ENCODE results near the gene ODF2. TPM values are rescaled to one million over a fixed set of nuclear protein-coding genes. Genes with fewer than 3 reads are reported as not detected.
"Not testable (repeated sequence)": the region's sequence is repeated elsewhere in the genome, so short reads cannot be mapped to it uniquely, and the experiment has no call there.

ODF2 gene
- 37.1 and 39.8 TPM in 2 replicates for total RNA-seq (2014; rRNA removed; shearing (Covaris generic))
- polyA plus RNA-seq (2015; cell fraction: cytosol; rRNA removed): 32.2 and 38.0 TPM in 2 replicates
- 104 and 112 TPM in 2 replicates for polyA plus RNA-seq (2015; cell fraction: nucleus; rRNA removed)

DNA sequence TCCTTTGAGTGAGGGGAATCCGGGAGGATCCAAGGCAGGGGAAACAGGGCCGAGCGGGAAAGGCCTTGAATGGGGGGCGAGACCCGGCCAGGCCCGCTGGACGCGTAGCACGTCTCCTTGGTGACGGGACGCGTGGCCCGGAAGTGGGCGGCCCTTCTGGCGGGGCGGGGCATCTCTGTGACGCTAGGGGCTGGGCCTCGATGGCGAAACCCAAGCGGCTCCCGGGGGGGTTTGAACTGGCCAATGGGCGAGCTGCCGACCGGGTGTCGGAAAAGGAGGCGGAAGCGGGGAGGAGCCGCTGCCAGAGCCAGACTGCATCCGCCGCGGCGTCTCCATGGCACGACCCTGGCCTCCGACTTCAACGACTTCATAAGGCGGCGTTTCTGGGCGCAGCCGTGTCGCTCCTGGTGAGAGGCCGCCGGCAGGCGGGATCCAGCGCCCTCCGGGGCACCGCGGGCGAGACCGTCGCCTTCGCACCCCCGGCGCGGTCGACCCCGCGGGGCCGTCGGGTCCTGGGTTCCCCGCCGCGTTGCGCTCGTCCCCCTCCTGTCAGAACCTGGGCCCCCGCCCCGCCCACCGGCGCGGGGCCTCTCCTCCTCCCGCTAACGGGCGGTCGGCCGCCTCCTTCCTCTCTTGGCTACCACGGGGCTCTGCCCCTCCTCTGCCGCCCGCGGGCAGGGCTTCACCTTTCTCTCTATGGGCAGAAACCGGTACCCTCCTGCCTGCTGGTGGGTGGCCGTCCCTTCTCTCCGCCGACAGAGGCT, at the start of gene ODF2:
Gene ODF2, plus strand, starts transcription at position 158 of the 764 bp plus-strand sequence. Its CDS starts 86 bp downstream, at position 244.
- DNase-seq (ENCODE audit: low read depth): peak; percentile 96

DNA sequence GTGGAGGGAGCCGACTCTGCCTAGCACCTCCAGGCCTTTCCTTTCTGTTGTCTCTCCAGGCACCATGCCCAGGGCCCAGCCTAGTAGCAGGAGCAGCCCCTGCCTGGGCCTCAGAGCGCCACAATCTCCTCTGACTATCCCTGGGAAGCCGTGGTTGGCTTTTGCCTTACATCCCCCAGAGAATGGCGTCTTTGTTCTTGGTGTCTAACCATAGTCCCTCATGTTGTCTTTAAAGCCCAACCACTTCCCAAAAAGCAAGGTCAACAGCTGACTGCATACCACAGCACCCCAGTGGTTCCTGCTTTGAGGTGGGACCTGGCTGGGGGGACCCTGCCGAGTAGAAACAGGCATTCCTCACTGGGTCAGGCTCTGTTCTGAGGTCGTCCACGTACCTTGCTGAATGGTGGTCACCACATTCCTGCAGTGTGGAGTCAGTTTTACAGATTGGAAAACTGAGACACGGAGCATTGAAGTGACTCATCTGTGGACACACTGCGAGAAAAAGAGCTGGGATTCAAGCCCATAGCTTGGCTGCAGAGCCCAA, 48.9 kb upstream of the ODF2 start:
- DNase-seq (ENCODE audit: low read depth): peak; percentile 84

DNA sequence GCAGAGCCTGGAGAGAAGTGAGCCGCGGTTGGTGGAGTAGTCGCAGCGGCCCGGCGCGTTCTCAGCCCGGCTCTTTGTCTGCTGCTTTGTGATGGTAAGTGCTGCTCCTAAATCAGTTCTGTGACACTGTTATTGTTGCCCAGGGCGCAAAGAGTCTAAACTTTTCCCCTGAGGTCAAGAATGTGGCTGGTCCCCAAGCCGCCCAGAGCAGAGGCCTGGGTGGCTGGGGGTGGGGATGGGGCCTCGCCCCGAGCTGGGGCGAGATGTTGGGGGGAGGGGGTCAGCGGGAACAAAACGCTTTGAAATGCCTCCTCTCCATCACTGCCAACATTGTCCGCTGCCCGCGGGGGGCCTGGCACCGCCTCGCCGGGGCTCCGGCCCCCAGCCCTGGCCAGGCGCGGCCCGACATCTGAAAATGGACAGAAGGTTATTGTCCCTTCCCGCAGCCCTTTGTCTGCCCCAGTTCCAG, 46.8 kb upstream of the ODF2 start:
- no peak for DNase-seq (ENCODE audit: low read depth)

DNA sequence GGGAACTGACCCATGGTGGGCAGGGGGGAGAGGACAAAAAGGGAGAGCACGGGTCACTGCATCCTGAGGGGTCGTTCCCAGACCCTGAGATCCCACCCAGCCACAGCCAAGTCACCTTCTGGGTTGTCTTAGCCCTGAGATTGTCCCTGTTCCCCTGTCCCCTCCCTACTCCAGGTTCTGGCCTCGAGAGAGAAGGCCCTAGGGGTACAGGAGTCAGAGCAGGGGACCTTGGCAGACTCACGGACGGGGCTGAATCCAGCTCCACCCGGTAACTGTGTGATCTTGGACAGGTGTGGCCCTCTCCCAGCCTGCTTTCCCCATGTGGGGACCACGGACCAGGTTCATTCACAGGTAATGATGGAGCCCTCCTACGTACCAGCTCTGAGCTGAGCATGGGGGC, 46.4 kb upstream of the ODF2 start:
- DNase-seq (ENCODE audit: low read depth): no peak

DNA sequence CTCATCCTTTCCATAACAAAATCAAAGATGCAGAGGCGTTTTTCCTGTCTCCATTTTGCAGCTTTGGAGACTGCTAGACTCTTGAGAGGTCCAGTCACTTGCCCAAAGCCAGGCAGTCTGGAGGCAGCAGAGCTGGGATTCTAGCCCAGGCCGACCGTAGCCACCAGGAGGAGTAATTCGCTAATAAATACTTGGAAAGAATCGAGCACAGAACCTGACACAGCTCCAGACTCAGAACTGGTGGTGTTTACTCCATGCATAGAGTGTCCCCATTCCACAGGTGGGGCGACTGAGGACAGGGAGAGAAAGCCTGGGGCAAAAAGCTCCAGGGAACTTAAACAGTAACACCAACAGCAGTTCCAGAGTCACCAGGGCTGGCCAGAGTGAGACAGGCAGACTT, 45.8 kb upstream of the ODF2 start:
- DNase-seq (ENCODE audit: low read depth): peak; percentile 45

DNA sequence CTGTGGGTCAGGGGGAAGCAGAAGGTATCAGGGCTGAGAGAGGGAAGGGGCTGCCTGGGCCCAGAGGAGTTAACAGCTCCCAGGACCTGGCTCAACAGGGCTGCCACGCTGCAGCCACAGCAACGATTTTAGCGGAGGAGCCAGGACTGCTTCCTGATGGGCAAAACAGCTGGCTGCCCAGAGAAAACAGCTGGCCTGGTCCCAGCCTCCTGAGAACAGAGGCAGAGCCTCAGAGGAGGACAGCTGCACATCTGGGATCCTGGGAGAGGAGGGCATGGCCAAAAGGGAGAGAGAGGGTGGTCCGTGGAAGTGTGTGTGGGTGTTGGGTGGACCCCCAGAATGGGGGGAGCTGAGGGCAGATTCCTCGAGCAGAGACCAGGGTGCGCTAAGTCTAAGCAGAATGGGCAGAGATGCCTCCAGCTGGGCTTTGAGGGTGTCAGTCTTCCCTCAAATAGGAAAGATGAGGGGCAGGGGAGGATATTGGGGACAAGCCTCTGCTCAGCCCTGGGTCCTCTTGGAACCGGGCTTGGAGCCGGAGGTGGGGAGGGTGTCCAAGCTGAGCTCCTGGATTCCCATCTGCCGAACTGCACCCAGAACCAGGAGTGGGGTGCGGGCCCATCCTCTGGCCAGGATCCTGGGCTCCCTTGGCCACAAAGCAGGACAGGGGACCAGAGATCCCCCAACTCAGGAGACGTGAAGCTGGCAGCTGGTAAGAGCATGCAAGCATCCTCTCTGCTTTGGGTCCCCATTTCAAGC, 44.3 kb upstream of the ODF2 start:
- DNase-seq (ENCODE audit: low read depth): no peak

DNA sequence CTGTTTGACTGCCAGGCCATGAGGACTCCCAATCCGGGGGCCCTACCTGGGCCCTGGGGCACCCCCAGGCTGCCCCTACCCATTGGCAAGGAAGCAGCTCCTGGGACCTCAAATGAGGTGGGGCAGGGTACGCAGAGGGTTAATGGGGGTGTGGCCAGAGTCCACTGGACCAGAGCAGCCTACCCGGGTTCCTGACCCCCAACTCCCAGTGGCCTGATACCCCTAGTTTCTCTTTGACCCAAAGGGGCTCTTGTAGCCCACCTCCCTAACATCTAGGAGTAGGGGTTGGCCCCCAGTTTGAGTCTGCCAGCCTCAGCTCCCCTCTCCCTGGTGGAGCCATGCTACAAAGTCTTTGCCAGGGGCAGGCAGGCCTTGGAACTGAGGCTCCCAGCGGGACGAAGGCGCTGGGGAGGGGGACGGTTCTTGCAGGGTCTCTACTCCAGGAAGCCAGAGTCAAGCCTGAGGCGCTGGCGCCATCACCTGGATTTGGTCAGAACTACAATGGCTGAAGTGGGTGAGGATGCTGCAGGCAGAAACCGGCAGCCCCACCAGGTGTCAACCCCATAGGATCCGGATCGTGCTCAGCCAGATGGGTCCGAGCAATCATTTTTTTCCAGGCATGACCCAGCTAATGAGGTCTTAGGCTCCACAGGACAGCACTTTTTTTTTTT, 43.6 kb upstream of the ODF2 start:
- peak; percentile 44 for DNase-seq (ENCODE audit: low read depth)

DNA sequence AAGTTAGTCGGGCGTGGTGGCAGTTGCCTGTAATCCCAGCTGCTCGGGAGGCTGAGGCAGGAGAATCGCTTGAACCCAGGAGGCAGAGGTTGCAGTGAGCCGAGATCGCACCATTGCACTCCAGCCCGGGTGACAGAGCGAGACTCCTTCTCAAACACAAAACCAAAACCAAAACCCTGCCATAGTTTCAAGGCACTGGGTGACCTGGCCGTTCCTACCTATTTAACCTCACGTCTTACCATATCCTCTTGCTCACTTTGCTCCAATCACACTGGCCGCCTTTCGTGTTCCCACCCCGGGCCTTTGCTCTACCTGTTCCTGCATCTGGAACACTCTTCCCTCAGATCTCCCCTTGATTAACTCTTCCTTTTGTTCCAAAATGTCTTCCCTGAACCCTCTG, 42.1 kb upstream of the ODF2 start:
- not testable (repeated sequence) for DNase-seq (ENCODE audit: low read depth)

DNA sequence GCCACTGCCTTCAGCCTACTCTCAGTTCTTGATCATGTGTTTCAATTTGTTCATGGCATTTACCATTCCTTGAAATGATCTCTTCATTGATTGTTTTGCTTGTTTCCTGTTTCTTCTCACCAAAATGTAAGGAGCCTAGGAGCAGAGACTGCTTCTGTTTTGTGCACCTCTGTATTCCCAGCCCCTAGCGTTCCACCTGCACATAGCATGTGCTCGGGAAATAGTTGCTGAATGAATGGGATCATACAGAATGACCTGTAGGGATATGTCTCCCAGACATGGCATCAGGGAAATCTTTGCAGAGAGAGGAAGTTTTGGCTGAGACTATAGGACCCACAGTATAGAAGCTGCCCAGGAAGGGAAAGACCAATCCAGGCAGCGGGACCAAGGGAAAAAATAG, 41.3 kb upstream of the ODF2 start:
- peak; percentile 35 for DNase-seq (ENCODE audit: low read depth)

DNA sequence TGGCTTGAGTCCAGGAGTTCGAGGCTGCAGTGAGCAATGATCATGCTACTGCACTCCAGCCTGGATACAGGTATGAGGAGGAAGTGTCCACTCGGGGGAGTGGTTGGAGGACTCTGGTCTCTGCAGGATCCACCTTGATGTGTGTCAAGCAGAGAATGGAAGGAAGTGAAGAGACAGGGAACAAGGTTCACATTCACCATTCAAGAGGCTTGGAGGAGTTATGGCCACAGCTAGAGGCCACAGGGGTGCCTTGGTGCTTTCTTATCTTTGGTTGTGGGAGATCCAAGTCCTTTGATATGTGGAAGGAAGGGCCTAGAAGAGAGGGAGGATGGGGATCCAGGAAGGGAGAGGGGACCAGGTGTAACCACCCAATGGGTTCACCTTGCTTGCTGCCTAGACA, 40.5 kb upstream of the ODF2 start:
- DNase-seq (ENCODE audit: low read depth): no peak

DNA sequence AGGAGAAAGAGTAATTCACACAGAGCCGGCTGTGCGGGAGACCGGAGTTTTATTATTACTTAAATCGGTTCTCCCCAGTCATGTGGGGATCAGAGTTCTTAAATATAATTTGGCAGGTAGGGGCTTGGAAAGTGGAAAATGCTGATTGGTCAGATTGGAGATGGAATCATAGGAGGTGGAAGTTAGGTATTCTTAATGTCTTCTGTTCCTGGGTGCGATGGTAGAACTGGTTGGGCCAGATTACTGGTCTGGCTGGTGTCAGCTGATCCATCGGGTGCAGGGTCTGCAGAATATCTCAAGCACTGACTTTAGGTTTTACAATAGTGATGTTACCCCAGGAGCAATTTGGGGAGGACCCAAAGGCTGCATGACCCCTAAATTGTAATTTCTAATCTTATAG, 39.8 kb upstream of the ODF2 start:
- DNase-seq (ENCODE audit: low read depth): no peak

DNA sequence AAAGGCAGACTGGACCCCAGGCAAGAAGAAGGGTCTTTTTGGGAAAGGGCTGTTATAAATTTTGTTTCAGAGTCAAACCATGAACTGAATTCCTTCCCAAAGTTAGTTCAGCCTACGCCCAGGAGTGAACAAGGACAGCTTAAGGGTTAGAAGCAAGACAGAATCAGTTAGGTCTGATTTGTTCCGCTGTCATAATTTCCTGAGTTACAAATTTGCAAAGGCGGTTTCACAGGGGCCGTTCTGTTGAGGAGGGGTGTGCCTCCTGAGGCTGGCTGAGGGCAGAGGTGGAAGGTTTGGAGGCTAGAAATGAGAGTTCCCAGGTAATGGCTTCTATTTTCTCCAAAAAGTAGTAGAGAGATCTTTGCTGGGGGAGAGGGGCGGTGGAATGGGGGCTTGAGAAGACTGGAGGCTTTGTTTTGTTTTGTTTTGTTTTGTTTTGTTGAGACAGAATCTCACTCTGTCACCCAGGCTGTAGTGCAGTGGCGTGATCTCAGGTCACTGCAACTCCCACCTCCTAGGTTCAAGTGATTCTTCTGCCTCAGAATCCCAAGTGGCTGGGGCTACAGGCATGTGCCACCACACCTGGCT, 39.3 kb upstream of the ODF2 start:
- no peak for DNase-seq (ENCODE audit: low read depth)

DNA sequence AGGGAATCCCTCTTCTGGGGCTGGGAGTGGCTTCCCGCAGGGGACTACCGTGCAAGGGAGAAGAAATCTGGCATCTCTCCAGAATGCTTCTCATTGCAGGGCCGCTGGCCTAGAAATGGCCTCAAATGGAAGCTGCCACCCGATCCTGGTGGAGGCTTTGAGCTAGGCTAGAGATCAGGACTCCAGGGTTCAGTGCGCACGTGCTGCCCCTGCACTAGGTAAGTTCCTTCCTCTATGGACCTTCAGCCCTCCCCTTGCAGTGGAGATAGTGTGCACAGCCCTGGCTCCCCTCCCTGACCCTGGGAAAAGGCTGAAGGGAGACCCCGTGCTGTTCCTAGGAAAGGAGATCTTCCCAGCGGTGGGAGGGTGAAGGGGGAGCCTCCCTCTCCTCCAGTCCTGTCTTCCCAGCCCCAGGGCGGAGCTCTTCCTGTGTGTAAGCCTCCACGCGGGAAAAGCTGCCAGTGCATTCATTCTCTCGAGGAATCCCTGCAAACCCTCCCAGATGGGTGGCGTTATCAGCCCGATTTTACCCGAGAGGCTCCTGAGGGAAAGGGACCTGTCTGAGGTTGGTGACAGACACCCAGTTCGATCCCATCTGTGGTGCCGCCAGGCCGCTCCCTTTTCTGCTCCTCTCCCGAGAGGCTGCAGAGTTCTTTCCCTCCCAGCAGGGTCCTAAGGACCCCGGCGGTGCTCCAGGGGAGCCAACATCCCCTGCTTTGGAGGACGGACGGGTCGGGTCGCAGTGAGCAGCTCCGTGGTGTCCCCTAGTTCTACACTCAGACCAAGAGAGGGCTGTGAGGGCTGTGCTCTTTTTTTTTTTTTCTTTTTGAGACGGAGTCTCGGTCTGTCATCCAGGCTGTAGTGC, 36.5 kb upstream of the ODF2 start:
- DNase-seq (ENCODE audit: low read depth): no peak

DNA sequence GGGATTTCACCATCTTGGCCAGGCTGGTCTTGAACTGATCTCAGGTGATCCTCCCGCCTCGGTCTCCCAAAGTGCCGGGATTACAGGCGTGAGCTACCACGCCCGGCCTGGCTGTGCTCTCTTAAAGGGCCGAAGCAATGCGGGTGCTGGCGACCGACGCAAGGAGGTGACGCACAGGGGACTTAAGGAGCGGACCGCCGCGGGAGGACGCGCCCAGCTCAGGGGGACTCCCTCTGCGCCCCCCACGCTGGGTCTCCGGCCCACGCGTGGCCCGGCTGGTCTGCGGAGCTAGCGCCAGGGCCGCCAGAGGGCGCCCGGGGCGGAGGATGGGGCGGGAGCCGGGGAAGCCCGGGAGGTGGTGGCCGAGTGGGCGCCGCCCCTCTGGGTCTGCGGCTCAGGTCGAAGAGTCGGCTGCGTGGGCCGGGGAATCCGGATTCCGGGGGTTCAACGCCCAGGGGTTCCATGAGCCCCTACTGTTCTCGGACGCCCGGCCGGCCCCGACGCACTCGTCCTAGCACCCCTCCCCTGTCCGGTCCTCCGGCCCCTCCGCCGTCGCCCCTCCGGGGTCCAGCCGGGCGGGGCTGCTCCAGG, 35.7 kb upstream of the ODF2 start:
- DNase-seq (ENCODE audit: low read depth): peak; percentile 63

DNA sequence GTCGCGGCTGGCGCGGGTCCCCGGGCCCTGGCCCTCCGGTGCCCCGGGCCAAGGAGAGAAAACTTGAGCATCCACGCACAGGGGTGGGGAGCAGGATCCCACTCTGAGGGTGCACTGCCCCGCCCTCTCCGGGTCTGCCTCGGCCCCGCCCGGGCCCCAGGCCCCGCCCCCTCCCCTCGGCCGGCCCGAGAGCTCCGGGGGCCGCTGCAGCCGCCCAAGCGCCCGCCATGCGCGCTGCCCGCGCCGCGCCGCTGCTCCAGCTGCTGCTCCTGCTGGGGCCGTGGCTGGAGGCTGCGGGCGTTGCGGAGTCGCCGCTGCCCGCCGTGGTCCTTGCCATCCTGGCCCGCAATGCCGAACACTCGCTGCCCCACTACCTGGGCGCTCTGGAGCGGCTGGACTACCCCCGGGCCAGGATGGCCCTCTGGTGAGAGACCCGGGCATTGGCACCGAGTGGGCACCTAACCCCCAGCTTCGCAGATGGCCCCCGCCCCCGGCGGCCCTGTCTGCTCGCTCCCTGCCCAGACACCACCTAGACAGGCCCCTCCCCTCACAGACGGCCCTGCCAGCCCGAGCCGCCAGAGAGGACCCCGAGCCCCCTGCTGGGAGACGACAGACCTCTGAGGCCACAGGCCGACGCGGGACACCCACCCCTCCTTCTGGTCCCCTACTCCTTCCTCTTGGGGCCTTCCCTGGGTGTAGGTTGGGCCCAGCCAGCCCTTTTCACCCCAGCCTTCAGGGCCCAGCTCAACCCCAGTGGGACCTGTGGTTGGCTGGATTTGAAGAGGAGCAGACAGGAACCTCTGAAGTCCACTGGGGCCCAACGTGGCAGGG, 34.9 kb upstream of the ODF2 start, which contains the start of gene CERCAM:
Gene CERCAM, plus strand, starts transcription at position 207 of the 831 bp plus-strand sequence. Its CDS starts 21 bp downstream, at position 228.
- DNase-seq (ENCODE audit: low read depth): peak; percentile 52

DNA sequence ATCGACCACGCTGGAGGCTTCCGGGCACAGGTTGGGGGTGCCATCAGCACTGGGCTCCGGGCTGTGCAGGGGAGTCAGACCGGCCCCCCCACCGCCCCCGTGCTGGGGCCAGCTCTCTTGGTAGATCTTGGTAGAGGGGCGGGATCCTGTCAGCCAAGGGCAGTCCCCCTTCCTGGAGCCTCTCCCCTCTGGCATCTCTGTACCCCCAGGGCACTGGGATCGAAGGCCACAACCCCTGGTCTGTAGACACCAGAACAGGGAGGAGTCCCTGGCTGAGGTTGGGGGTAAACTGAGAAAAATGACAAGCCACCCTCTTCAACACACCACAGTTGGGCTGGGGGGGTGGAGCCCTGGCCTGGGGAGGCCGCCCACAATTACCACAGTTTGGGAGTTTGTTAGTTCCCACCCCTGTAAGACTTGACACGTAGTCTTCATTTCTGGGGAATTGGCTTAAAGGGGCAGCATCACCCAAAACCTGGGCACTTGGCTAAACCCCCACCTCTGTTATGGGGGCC, 34.3 kb upstream of the ODF2 start:
- DNase-seq (ENCODE audit: low read depth): no peak

DNA sequence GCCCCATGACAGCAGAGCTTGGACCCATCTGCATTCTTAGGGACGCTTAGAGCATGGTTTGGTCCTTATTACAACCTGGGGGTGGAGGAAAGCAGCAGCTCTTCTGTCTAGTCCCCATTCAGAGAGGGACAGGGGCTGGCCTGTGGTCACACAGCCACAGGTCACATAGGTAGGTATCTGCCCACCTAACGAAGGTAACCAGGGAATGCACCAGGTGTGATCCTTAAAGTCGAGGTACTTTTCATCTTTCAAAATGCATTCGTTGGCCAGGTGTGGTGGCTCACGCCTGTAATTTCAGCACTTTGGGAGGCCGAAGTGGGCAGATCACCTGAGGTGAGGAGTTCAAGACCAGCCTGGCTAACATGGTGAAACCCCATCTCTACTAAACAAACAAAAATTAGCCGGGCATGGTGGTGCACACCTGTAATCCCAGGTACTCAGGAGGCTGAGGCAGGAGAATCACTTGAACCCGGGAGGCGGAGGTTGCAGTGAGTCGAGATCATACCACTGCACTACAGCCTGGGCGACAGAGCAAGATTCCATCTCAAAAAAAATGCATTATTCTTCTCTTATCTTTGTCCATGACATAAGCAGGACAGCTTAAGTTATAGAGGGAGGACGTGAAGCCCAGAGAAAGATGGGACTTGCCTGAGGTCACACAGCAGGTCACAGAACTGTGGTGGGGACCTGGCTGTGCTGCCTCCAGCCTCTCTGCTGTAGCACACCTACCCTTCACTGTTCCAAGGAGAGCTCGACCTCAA, 33.6 kb upstream of the ODF2 start:
- DNase-seq (ENCODE audit: low read depth): not testable (repeated sequence)

DNA sequence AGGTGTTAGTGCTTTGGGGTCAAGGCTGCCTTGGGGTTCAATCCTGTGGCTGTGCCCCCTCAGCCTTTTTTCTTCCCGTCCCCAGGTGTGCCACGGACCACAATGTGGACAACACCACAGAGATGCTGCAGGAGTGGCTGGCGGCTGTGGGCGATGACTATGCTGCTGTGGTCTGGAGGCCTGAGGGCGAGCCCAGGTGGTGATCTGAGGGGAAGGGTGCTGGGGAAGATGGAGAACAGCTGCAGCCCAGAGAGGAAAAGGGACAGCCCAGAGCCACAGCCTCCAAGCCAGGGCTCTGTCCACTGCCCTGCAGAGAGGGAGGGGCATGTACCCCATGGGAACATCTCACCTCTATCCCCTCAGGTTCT, 33.0 kb upstream of the ODF2 start:
- no peak for DNase-seq (ENCODE audit: low read depth)
